Activated naive CD4-positive, alpha-beta T cell treated with anti-CD3 and anti-CD28 coated beads for 36 hours (primary cell): ENCODE measurements around the gene PPP1R1B. TPM values are rescaled to one million over a fixed set of nuclear protein-coding genes. Genes with fewer than 3 reads are reported as not detected.

Experiments used
- CTCF ChIA-PET: fragments of 350-600 bp; sonication (Branson Sonifier 250); formaldehyde crosslinking; loops from one replicate; lab custom pipeline; 2021; ENCODE audit warnings: antibody characterized with exemption; lab: Charles Lee
- DNase-seq: peaks from one replicate; pipeline ENCODE4 v3.0.0-alpha.2; 2020
- H3K27ac Mint-ChIP-seq: one replicate; pipeline ENCODE4 v1.8.0; 2021; ENCODE audit warnings: mild to moderate bottlenecking, mixed read lengths
- H3K27me3 Mint-ChIP-seq: one replicate; pipeline ENCODE4 v1.8.0; 2021; ENCODE audit warnings: low read depth, mixed read lengths
- H3K36me3 Mint-ChIP-seq: one replicate; pipeline ENCODE4 v1.8.0; 2021; ENCODE audit warnings: low read depth, mixed read lengths
- H3K4me1 Mint-ChIP-seq: one replicate; pipeline ENCODE4 v1.8.0; 2021; ENCODE audit warnings: low read depth, mixed read lengths
- H3K4me3 Mint-ChIP-seq: one replicate; pipeline ENCODE4 v1.8.0; 2021; ENCODE audit warnings: mild to moderate bottlenecking, moderate library complexity, mixed read lengths
- H3K9me3 Mint-ChIP-seq: one replicate; pipeline ENCODE4 v1.8.0; 2021; ENCODE audit warnings: mixed read lengths
- intact Hi-C: fragments of 100-400 bp; cut with micrococcal nuclease; formaldehyde crosslinking; loops from one replicate; pipeline ENCODE4 v1.15.1; 2023
- total RNA-seq, 2 experiments: library from RNA; stranded (reverse); gene quantifications; one replicate each; pipeline ENCODE4 v1.2.3, GENCODE V29; 2021

The PPP1R1B gene
- total RNA-seq, 2 experiments from 2014 or later, result 0.14 TPM; not detected in 1

DNA sequence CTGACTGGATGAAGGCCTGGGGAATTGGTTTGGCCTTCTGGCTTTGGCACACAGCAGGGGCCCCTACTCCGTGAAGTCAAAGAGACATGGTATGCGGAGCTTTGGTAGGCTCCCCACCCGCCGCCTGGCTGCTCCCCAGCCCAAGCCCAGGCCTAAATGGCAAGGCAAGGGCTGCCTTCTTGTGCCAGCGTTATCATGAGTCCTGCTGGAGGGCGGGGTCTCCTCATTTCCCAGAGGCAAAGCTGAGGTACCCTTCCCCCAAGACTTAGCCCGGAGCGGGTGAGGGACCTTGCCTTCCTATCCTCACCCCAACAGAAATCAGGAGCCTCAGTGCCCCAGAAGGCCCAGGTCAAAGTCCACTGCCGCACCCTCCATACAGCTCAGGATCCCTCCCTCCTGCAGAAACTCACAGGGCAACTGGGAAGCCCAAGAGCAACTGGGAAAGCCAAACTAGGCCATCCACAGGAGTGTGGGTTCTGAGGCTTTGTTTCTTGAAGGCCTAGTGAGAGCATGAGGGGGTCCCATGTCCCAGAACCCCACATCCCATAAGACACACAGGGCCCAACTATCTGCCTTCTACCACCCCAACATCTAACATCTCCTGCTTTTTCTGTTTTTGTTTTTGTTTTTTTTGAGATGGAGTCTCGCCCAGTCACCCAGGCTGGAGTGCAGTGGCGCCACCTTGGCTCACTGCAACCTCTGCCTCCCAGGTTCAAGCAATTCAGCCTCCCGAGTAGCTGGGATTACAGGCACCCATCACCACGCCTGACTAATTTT, 51.8 kb downstream of the PPP1R1B start:
- CTCF ChIA-PET, result interaction anchor here (1.1 to 1.5 kb wide), 4 partner anchors 10 to 57 kb away, joined by 3 to 8 read pairs (median 4); partner anchors contain the start of gene PNMT
- peak overlapping the region; percentile 83 for H3K27ac Mint-ChIP-seq
- intact Hi-C loops, result loop anchor here (2.0 kb wide), 1 partner anchor 56 kb away; no protein-coding TSS in a partner anchor
- H3K36me3 Mint-ChIP-seq, result peaks cover 9% of the 10 kb centered on the region
- no peak for DNase-seq
- no peaks in the 10 kb centered on the region for H3K27me3 Mint-ChIP-seq
- peaks cover 52% of the 10 kb centered on the region for H3K4me1 Mint-ChIP-seq
- no peaks in the 10 kb centered on the region for H3K9me3 Mint-ChIP-seq
- H3K4me3 Mint-ChIP-seq, result no peak overlapping the region

DNA sequence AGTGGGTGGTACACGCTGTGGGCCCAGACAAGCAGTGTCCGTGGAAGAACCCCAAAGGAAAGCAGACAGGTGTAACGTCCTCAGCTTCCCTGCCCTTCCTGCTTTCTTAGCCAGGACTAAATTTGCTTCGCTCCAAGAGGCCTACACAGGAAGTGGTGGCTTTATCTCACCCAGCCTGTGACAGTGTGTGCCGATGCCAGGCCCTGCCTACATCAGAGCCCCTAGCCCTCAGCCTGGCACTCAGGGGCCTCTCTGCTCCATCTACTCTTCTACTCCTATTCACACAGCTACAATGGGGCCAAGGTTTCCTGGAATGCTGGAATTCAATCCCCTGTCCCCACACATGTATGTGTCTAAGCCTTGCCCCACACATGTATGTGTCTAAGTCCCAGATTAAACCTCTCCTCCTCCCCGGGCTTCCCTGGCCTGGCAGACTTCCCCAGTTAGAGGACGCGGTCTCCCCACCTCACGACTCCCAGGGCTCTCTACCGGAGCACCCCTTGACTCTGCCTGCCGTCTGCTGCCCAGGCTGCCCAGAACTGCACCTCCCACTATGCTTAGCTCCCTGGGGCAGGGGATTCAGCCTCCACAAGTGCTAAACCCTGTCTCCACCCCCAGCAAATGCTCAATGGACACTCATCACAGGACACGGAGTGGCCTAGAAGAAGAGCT, 52.9 kb downstream of the PPP1R1B start:
- DNase-seq, result peak; percentile 58
- H3K27me3 Mint-ChIP-seq, result no peaks in the 10 kb centered on the region
- CTCF ChIA-PET, result interaction anchor here (0.5 to 1.7 kb wide), 11 partner anchors 9 to 444 kb away, joined by 3 to 8 read pairs (median 4); partner anchors contain the start of genes MIEN1, PGAP3 and PNMT
- intact Hi-C loops, result loop anchor here (2.0 kb wide), 1 partner anchor 57 kb away; no protein-coding TSS in a partner anchor
- no peaks in the 10 kb centered on the region for H3K9me3 Mint-ChIP-seq
- H3K4me1 Mint-ChIP-seq, result peaks cover 52% of the 10 kb centered on the region
- H3K36me3 Mint-ChIP-seq, result peaks cover 9% of the 10 kb centered on the region
- peak overlapping the region; percentile 83 for H3K27ac Mint-ChIP-seq
- no peak overlapping the region for H3K4me3 Mint-ChIP-seq

DNA sequence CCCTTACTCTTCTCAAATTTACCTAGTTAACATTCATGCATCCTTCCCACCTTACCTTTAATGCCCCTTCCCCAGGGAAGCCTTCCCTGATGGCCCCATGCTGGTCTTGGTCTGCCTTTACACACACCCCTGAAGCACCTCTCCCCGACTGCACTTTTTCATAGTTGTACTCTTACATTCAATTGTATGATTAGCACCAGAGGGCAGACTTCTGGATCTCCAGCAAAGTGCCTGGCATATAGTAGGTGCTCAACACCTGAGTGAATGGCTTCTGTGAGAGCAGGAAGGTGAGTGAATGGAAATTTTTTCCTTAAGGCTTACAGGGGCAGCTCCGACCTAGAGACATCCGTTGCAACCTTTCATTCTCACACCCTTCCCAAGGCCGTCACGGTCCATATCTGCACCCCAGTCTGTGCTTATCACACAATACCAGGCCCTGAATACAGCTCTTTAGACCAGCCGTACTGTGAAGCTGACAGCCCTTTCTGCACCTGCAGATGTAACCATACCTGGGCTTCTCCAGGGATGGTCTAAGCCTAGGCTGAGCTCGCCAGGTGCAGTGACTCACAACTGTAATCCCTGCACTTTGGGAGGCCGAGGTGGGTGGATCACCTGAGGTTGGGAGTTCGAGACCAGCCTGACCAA, 56.7 kb downstream of the PPP1R1B start:
- H3K4me3 Mint-ChIP-seq, result no peak overlapping the region
- H3K36me3 Mint-ChIP-seq, result peaks cover 13% of the 10 kb centered on the region
- intact Hi-C loops, result no loop called here
- H3K27ac Mint-ChIP-seq, result no peak overlapping the region
- CTCF ChIA-PET, result interaction anchor here (1.3 kb wide), 1 partner anchor 29 kb away, joined by 3 read pairs; no protein-coding TSS in a partner anchor
- H3K27me3 Mint-ChIP-seq, result no peaks in the 10 kb centered on the region
- no peaks in the 10 kb centered on the region for H3K9me3 Mint-ChIP-seq
- no peak for DNase-seq
- peaks cover 35% of the 10 kb centered on the region for H3K4me1 Mint-ChIP-seq

DNA sequence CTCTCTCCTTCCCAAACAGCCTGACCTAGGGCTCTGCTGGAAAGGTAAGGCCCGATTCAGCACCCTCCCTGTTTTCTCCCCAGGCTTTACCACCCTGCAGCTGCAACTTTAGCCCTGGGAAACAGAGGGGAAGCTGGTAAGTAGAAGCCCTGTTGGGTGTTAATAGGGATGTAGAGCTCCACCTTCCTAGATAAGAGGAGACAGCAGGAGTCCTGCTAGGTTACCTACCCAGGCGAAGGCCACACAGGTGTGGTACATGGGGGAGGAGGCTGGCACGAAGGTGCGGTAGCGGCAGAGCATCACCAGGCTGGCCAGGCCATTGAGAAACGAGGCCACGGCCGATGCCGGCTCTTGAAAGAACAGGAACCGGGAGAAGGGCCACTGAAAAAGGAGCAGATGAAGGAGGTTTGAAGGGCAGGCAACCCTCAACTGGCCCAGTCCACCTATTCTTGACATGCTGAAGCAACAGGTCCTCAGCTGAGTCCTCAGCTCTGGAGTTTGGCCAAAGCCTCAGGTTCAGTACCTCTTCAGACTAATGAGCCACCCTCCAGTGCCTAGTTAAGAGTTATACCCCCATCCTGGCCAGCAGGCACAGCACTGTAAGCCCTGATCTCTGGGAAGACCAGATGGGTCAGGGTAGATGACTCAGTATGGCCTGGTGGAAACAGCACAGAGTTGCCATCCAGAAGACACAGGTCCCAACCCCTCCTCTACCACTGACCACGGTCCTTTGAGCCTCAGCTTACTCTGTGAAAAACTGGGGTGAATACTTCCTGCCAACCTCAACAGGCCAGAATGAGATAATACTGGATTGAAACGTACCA, 57.8 kb downstream of the PPP1R1B start:
- Mint-ChIP-seq H3K9me3 (no peaks in the 10 kb centered on the region), H3K4me3 (no peak overlapping the region), H3K27ac (no peak overlapping the region), H3K4me1 (peaks cover 32% of the 10 kb centered on the region), H3K36me3 (peaks cover 10% of the 10 kb centered on the region), H3K27me3 (no peaks in the 10 kb centered on the region)
- no peak for DNase-seq
- intact Hi-C loops, result loop anchor here (5.0 kb wide), 2 partner anchors 47 to 178 kb away; partner anchors contain the start of genes IKZF3 and STARD3
- CTCF ChIA-PET, result interaction anchor here (1.1 kb wide), 1 partner anchor 31 kb away, joined by 3 read pairs; no protein-coding TSS in a partner anchor

Other genes starting within 250 kb of the PPP1R1B start
- gene FBXL20, start 225.3 kb upstream of the PPP1R1B start, total RNA-seq, result 10 to 100 TPM; 14.2 to 15.4 TPM
- 10 to 100 TPM; 52.4 to 56.1 TPM for gene MED1, start 175.7 kb upstream of the PPP1R1B start, total RNA-seq
- gene CDK12, start 165.5 kb upstream of the PPP1R1B start, total RNA-seq, result 10 to 100 TPM; 49.8 to 51.0 TPM
- not detected for gene NEUROD2, start 19.0 kb upstream of the PPP1R1B start, total RNA-seq
- 10 to 100 TPM; 56.1 to 56.8 TPM for gene STARD3, start 10.2 kb downstream of the PPP1R1B start, total RNA-seq
- 1 to 10 TPM in 1 of 2 experiments, under 1 TPM in 1; 0.74 to 1.1 TPM for gene TCAP, start 38.4 kb downstream of the PPP1R1B start, total RNA-seq
- gene PNMT, start 41.5 kb downstream of the PPP1R1B start, total RNA-seq, result not detected
- gene PGAP3, start 61.1 kb downstream of the PPP1R1B start, total RNA-seq, result 10 to 100 TPM; 11.8 to 11.9 TPM
- gene ERBB2, start 73.1 kb downstream of the PPP1R1B start, total RNA-seq, result 1 to 10 TPM; 6.0 to 6.3 TPM
- 10 to 100 TPM; 35.2 to 36.5 TPM for gene MIEN1, start 103.6 kb downstream of the PPP1R1B start, total RNA-seq
- 1 to 10 TPM; 2.0 to 2.1 TPM for gene GRB7, start 111.0 kb downstream of the PPP1R1B start, total RNA-seq
- gene IKZF3, start 237.4 kb downstream of the PPP1R1B start, total RNA-seq, result 10 to 100 TPM; 34.2 to 36.1 TPM
- gene ZPBP2, start 241.2 kb downstream of the PPP1R1B start, total RNA-seq, result not detected